ENCODE measurements around the gene UBE4B.

DNA sequence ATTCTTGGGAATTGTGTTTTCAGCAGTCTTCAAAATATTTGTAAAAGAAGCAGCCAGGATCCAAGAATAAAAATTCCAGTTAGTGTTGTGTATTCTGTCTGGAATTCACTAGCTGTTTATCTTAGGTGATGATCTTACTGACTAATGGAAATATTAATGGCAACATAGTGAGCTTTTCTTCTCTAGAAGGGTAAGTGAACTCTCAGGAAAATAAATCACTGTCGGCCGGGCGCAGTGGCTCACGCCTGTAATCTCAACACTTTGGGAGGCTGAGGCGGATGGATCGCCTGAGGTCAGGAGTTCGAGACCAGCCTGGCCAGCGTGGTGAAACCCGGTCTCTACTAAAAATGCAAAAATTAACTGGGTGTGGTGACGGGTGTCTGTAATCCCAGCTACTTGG is 90.2 kb downstream of the UBE4B start:
- TF ChIP-seq, protein P1, sequence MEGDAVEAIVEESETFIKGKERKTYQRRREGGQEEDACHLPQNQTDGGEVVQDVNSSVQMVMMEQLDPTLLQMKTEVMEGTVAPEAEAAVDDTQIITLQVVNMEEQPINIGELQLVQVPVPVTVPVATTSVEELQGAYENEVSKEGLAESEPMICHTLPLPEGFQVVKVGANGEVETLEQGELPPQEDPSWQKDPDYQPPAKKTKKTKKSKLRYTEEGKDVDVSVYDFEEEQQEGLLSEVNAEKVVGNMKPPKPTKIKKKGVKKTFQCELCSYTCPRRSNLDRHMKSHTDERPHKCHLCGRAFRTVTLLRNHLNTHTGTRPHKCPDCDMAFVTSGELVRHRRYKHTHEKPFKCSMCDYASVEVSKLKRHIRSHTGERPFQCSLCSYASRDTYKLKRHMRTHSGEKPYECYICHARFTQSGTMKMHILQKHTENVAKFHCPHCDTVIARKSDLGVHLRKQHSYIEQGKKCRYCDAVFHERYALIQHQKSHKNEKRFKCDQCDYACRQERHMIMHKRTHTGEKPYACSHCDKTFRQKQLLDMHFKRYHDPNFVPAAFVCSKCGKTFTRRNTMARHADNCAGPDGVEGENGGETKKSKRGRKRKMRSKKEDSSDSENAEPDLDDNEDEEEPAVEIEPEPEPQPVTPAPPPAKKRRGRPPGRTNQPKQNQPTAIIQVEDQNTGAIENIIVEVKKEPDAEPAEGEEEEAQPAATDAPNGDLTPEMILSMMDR (IDR thresholded peaks at IDR 0.05) = no peak
- TF ChIP-seq EZH2 (IDR thresholded peaks at IDR 0.05; ENCODE audit: borderline replicate concordance, insufficient read depth, low read depth, low read length, poor library complexity, severe bottlenecking) = no peak

All from B cell (primary cell).